ENCODE data around the gene SPATA22. TPM values are rescaled to one million over a fixed set of nuclear protein-coding genes. Genes with fewer than 3 reads are reported as not detected.
"Not testable (repeated sequence)": the region's sequence is repeated elsewhere in the genome, so short reads cannot be mapped to it uniquely, and the experiment has no call there.

SPATA22 gene, protein sequence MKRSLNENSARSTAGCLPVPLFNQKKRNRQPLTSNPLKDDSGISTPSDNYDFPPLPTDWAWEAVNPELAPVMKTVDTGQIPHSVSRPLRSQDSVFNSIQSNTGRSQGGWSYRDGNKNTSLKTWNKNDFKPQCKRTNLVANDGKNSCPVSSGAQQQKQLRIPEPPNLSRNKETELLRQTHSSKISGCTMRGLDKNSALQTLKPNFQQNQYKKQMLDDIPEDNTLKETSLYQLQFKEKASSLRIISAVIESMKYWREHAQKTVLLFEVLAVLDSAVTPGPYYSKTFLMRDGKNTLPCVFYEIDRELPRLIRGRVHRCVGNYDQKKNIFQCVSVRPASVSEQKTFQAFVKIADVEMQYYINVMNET
- not detected for total RNA-seq
- polyA plus RNA-seq = under 1 TPM; 0.09 to 0.46 TPM

DNA sequence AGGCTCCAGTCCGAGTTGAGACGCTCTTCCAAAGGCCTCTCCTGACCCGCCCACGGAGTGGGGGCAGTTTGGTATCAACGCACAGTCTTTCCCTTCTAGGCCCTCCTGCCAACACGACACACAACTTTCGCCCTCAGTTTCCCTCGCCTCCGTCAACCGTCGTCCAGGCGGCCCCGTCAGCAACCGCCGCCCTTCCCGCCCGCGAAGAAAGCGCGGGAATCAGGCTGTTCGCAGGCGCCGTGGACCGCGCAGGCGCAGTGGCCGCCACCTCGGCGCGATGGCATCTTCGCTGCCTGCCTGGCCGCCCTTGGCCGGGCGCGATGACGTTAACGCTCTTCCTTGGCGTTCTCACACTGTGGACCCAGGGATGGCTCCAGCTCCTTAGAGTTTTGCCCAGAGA lies at the start of gene SPATA22:
TSS of gene SPATA22 (minus strand) at position 221 of the 400 bp plus-strand sequence. CDS start 2,494 bp downstream, outside the sequence.
- 94% methylated on average over 38 of the region's 38 CpGs for WGBS, 2 donors

DNA sequence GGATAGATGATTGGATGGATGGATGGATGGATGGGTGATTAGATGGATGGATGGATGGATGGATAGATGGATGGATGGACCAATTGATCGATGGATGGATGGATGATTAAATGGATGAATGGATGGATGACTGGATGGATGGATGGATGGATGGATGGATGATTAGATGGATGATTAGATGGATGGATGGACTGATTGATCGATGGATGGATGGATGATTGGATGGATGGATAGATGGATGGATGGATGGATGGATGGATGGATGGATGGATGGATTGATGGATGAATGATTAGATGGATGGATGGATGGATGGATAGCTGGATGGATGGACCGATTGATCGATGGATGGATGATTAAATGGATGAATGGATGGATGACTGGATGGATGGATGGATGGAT lies 47.9 kb upstream of the SPATA22 start:
- H3K27ac ChIP-seq; H3K4me3 ChIP-seq; H3K36me3 ChIP-seq; FAIRE-seq; ATAC-seq; DNase-seq; intact Hi-C loops (cut with DNase I); H3K4me1 ChIP-seq; H3K27me3 ChIP-seq; H3K9me3 ChIP-seq: not testable (repeated sequence)
- WGBS, 2 donors = 78 to 92% methylated on average over 4 of the region's 4 CpGs

More for the DNA sequence above, at the start of gene SPATA22:
- Histone ChIP-seq H3K4me1 (peaks cover 0 to 12% (median 0%) of the 10 kb centered on the region in 3 donors), H3K36me3 (no peaks in the 10 kb centered on the region), H3K4me3 (no peak within 1 kb of the TSS), H3K9me3 (no peaks in the 10 kb centered on the region), H3K27me3 (no peaks in the 10 kb centered on the region), H3K27ac (no peak within 1 kb of the TSS)
- TF ChIP-seq, protein P1, sequence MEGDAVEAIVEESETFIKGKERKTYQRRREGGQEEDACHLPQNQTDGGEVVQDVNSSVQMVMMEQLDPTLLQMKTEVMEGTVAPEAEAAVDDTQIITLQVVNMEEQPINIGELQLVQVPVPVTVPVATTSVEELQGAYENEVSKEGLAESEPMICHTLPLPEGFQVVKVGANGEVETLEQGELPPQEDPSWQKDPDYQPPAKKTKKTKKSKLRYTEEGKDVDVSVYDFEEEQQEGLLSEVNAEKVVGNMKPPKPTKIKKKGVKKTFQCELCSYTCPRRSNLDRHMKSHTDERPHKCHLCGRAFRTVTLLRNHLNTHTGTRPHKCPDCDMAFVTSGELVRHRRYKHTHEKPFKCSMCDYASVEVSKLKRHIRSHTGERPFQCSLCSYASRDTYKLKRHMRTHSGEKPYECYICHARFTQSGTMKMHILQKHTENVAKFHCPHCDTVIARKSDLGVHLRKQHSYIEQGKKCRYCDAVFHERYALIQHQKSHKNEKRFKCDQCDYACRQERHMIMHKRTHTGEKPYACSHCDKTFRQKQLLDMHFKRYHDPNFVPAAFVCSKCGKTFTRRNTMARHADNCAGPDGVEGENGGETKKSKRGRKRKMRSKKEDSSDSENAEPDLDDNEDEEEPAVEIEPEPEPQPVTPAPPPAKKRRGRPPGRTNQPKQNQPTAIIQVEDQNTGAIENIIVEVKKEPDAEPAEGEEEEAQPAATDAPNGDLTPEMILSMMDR (IDR thresholded peaks at IDR 0.05) = no peak
- FAIRE-seq (no peak), ATAC-seq (no peak), DNase-seq (no peak)
- intact Hi-C loops (cut with DNase I) = no loop called here

DNA sequence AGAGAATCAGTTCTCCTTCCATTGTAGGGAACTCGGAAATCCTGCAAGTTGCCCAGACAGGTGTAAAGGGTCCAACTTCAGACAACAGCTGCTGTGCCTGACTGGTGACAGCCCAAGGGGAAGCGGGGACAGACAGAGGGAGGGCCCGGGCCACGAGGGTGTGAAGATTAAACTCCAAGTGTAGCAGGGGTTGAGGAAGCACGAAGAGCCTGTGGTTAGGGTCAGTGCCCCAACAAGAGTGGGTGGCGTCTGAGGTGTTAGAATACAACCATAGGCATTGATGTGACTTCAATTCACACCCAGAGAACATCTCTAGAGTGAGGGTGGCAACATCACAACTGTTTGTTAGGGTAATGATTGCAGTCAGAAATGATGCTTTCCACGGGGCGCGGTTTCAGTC lies 43.3 kb upstream of the SPATA22 start:
- no peaks in the 10 kb centered on the region for H3K9me3 ChIP-seq
- H3K36me3 ChIP-seq = no peaks in the 10 kb centered on the region
- H3K27me3 ChIP-seq = no peaks in the 10 kb centered on the region
- FAIRE-seq (no peak), ATAC-seq (no peak), DNase-seq (no peak)
- H3K27ac ChIP-seq = no peak overlapping the region
- no peak overlapping the region for H3K4me3 ChIP-seq
- peaks cover 6 to 16% (median 13%) of the 10 kb centered on the region in 3 donors for H3K4me1 ChIP-seq
- intact Hi-C loops (cut with DNase I) = no loop called here
- WGBS, 2 donors = 84 to 87% methylated on average over 9 of the region's 9 CpGs
- TF ChIP-seq, protein P1 (IDR thresholded peaks at IDR 0.05) = no peak

DNA sequence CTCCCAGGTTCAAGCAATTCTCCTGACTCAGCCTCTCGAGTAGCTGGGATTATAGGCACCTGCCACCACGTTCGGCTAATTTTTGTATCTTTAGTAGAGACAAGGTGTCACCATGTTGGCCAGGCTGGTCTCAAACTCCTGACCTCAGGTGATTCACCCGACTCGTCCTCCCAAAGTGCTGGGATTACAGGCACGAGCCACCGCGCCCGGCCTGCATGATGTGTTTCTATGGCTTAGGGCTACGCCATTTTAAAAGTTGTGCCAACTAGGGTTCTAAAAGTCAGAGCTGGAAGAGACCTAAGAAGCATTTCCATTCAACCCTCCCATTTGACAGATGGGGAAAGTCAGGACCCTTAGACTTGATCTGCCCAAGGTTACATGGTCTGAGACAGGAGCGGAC lies 42.5 kb upstream of the SPATA22 start:
- 89 to 96% methylated on average over 11 of the region's 11 CpGs for WGBS, 2 donors

DNA sequence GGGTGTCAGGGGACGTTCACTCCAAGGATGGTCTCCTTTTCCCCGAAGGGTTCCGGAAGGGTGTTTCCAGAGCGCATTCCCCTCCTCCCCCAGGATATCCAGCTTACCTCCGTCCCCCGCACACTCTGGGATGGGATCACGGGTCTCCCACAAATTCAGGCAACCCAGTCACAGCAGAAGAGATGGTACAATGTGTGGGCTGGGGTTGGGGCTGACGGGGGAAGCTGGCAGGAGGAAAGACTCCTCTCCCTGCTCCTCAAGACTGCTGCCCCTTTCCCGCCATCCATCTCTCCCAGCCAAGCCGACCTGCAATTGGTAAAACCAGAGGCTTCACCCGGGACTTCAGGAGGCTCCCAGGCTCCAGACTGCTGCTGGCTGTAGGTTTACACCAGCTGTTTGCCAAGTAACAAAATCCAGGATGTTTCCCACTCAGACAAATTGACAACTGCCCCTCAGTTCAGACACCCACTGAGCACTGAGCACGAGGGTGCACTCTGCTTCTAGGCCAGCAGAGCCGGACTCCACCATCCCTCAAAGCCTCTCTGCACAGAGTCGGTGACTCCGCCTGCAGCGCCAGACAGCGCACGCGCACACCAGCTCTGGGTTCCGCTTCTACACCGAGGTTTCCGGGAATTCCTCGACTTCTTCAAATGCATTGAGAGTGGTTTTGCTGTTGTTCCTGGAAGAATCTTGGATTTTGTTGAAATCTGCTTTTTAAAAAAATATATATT lies 41.9 kb upstream of the SPATA22 start:
- Histone ChIP-seq H3K27me3 (no peaks in the 10 kb centered on the region), H3K4me1 (peaks cover 6 to 16% (median 13%) of the 10 kb centered on the region in 3 donors), H3K4me3 (no peak overlapping the region), H3K9me3 (no peaks in the 10 kb centered on the region), H3K36me3 (no peaks in the 10 kb centered on the region), H3K27ac (peak overlapping the region; percentile 57 to 77 (median 72))
- ATAC-seq = peak in 2 of 4 donors; percentile 17 to 18
- TF ChIP-seq, protein P1 (IDR thresholded peaks at IDR 0.05) = no peak
- 80 to 84% methylated on average over 23 of the region's 23 CpGs for WGBS, 2 donors
- intact Hi-C loops (cut with DNase I) = no loop called here
- DNase-seq = no peak
- no peak for FAIRE-seq

More for the DNA sequence above, 42.5 kb upstream of the SPATA22 start:
- H3K27me3 ChIP-seq; H3K36me3 ChIP-seq; ATAC-seq; H3K4me3 ChIP-seq; H3K9me3 ChIP-seq; H3K27ac ChIP-seq; intact Hi-C loops (cut with DNase I); FAIRE-seq; DNase-seq: not testable (repeated sequence)
- peaks cover 6 to 16% (median 13%) of the 10 kb centered on the region in 3 donors for H3K4me1 ChIP-seq

Data from pancreas (tissue), 10 donors.